OCI-M2 (cell line): ENCODE data around the gene ZNF492.
"Not testable (repeated sequence)": the region's sequence is repeated elsewhere in the genome, so short reads cannot be mapped to it uniquely, and the experiment has no call there.

Experiments
- DNase-seq: peaks from one replicate; lab custom pipeline; 2025; ENCODE audit not compliant: unreplicated experiment; lab: John Stamatoyannopoulos, UW

Gene ZNF492

DNA sequence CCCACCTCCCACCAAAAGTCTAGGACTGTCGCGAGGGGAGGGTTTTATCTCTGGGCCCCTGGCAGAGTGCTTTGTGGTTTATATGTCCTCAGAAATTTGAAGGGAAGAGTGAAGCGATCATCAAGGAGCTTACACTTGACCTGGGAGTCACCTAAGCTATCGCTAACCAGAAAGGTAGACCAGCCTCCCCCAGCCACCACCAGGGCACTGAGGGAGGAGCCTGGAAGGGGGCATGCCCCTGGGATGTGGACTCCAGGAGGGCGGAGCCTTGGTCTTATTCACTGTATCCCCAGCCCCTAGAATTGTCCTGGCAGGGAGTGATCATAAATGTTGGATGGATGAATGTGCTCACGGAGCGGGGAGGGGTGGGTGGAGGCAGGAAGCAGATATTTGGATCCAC, 16.9 kb upstream of the ZNF492 start:
- DNase-seq: not testable (repeated sequence)

DNA sequence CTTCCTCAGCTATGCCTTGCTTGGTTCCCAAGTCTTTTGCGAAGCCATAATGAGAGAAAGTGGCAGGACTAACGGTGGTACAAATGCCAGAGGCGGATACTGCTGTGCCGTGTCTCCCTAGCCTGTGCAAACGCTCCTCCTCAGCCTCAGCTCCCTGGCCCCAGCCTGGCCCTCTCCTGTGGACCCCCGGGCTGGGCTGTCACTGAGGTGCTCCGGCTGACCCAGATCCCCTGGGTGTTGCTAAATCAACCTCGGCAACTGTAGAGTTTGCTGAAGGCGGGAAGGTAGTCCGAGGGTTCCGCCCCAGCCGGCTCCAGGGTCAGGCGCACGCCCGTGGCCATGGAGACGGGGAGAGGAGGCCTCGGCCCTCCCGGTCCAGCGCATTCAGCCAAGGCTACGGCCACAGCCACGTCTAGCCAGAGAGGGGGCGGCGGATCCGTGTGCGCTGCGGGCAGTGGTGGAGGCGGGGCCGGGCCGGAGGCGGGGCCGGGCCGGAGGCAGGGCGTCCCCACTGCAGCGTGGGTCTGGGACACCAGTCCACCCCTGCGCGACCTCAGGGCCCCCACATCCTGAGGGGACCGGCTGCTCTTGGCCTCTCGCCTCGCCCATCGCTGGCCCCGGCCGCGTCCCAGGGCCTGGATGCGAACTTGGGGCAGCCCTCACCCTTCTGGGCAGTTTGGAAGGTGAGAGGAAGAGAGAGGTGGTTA, 16.4 kb upstream of the ZNF492 start:
- DNase-seq: no peak

DNA sequence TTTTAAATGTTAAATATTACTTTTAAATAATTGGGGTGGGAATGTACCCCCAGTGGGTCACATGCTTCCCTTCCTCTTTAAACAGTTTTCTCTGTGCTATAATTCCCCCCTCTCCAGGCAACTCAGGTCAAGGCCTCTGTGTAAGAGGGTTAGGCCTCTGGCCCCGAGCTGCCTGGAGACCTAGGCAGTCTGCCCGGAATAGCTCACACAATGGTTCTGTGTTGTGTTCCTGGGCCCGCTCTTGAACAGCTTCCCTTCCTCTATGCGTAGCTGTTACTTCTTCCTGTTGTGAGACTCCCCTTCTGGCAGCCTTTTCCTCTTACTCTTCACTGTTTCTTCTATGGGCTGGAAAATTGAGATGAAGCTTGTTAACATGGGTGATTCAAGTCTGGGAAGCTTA, 14.8 kb upstream of the ZNF492 start:
- no peak for DNase-seq

DNA sequence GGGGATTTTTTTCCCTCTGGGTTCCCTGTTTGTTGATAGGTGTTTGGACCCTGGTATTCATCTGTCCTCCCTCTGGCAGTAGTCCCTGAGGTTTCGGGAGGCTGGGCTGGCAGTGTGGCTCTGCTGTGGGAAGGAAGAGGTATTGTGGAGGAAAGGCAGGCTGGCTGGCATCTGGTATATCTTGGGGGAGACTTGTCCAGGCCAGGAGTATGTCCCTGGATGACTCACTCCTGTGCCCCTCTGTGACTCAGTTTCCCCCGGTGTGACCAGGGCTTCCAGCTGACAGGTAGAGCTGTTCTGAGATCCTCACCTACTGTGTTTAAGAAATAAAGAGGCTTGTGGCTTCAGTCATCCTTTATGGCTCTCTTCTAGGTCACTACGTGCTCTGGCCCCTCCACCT, 14.2 kb upstream of the ZNF492 start:
- DNase-seq: no peak

DNA sequence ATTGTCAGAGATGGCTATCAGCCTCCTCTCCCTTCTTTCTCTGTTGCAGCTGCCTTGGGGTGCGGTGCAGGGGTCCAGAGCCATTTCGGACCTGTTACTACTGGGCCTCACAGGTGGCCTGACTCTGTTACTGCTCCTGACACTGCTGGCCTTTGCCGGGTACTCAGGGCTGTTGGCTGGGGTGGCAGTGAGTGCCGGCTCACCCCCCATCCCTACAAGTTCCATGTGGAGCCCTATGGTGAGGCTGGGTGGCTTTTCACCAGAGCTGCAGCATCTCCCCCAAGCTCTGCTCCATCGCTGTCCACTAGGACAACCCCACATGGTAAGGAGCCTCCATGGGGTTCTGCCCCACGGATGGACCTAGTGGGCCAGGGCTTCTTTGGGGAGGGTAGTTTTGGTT, 13.7 kb upstream of the ZNF492 start:
- DNase-seq: no peak

DNA sequence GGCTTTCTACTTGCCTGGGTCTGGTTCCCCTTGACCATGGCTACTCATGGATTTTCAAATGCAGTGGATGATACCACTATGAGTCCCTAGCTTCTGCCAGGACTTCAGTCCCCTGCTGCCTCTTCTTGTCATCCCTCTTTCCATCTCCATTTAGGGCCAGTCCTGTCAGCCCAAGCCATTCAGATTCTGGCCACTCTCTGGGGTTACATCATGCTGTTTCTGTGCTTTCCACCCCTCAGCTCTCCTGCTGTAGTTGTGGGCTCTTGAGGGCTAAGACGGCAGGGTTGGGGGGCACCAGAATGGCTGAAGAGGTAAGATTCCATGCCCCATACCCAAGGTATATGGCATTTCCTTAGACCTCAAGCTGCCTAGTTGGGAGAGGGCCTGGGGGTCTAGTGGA, 13.2 kb upstream of the ZNF492 start:
- DNase-seq: no peak

DNA sequence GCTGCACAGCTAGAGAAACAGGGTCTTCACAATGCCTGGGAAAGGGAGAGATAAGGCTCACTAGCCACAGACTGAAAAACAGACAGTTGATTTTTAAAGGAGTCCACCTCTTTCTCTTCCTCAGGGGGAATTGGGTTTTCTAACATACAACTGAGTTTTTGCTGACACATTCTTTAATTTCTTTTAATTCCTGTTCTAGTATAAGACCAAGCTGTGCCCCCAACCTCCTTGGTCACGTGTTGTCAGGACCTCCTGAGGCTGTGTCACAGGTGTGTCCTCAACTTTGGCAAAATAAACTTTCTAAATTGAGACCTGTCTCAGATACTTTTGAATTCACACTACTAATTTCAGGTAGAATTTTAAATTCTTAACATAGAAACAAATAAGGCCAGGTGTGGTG, 12.1 kb upstream of the ZNF492 start:
- no peak for DNase-seq

DNA sequence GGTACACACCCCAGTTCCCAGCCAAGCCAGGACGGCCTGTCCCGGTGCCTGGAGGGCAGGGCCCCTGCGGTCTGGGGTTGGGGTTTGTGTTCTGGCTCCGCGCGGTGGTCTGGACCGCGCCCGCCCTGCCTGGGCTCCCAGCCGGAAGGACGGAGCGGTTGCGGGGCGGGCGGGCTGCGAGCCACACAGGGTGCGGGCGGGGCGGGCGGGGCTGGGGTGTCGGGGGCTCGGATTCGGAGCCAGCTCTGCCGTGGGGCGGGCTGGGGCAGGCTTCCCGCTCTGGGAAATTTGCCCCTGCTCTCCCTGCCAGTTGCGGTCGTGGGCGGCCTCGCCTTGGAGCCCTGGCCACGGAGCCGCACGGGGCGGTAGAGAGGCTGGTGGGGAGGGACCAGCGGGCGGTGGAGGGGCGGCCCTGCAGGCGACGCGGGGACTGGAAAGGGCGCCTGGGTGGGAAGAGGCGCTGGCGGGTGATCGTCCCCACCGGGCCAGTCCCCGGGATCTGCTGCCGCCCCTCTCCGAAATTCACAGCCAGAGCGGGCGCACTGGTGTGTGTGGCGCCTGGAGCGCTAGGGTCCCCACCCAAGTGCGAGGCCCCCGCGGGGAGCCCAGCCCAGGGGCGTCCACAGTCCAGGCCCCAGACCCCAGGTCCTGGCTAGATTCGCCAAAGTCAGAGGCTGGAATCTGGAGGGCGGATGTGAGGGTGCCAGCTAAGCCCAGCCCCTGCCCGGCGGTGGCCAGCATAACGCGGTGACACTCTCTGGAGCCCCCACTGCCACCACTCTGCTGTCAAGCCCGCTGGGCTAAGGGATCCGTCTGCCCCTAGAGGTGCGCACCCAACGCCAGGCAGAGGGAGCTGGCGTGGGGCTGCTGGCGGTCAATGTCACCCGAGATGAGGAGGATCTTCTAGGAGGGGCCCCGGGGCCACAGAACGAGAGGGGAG, 11.0 kb upstream of the ZNF492 start:
- DNase-seq: no peak

DNA sequence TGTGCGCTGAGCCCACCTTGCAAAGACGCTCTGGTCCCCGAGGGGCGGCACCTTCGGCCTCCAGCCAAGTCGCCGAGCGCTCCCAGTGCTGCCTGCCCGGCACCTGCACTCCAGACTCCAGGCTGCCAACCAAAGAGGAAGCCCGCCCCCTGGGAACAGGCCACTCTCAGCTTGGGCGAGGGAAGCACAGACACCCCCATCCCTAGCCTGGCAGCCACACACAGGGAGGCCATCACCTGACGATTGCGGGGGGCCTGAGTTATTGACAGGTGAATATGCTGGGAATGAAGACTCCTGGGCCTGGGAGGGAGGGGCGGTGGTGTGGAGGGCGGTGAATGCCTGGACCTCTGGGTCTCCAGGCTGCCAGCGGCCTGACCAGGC, 10.3 kb upstream of the ZNF492 start:
- DNase-seq: no peak

DNA sequence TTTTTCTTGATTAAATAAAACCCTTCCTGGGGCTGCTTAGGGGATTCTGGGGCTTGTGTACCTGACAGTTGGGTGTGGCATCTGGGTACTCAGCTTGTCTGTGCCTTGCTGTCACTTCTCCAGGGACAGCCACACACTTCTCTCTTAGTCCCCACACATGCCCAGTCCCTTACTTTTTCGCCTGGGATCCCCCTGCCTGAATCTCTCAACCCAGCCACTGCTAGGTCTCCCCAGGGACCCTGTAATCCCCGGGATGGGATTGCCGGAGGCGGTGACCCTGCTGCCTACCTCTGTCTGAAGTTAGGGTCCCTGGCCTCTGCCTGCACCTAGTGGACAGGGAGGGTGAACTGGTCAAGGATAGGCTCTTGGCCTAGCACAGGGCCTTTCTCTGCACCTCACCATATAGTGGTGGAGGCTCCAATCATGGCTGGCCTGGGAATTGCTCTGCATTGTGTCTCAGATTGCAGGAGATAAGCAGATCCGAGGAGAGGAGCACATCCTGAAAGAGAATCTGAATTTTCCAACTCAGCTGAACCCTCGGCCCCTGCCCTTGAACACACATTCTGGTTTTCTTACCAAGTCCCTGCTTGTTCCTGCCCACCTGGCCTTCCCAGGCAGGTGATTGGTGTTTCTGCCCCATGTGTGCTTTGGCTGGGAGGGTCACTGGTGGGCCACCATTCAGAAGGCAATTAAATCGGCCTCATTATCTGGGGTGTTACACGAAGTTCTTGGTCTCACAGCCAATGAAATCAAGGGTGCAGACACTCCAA, 8.7 kb upstream of the ZNF492 start:
- no peak for DNase-seq

DNA sequence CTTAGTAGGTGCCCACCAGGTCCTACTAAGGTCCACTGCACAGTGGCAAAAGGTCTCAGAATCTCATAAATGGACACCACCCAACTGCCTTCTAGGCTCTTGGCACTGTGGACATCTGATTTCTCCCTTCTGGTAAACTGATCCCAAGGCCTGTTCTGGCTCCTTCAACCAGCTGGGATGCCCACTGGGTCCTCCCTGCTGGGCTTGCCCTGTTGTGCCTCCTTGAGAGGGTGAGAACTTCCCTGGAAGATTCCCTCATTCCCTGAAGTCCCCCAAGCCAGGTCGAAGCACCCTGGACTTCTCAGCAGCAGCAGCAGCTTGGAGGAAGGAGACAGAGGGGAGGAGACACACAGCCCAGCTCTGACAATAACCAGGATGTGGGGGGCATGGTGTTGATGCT, 6.6 kb upstream of the ZNF492 start:
- no peak for DNase-seq

DNA sequence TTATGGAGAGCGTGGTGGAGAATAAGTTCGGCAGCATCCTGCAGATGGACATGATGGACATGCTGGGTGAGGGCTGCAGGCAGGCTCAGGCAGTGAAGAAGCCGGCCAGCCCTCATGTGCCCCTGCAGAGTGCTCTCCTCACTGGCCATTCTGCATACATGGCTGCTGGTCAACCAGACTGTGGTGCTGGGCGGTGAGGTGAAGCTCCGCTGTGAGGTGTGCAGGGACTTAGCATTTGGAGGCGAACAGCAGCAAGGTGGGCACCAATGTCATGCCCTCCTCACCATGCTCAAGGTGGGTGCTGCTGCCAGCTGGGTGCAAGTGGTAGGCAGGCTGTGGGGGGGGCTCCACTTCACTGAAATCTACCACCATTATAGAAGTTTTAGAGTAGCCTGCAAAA, 5.7 kb upstream of the ZNF492 start:
- no peak for DNase-seq

DNA sequence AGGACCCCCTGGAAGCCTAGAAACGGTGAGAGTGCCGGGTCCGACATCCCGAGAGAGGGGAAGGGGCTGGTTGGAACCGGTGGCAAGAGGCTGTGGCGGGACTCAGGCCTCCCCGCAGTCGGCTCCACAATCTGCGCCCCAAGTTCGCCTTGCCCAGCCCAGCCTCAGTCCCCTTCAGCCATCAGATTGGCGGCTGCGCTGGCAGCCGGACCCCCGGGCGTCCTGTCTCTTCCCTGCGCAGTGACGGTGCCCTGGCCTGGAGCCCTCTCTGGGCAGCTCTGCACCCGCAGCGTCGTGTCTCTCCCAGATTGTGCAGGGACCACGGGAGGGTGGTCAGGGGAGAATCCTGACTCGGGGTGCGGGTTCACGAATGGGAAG, 315 bp downstream of the ZNF492 start:
- DNase-seq: no peak

DNA sequence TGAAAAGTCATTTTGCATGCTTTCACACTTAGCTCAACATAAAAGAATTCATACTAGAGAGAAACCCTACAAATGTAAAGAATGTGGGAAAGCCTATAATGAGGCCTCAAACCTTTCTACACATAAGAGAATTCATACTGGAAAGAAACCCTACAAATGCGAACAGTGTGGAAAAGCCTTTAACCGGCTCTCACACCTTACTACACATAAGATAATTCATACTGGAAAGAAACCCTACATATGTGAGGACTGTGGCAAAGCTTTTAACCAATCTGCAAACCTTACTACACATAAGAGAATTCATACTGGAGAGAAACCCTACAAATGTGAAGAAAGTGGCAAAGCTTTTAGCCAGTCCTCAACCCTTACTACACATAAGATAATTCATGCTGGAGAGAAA, 51.4 kb downstream of the ZNF492 start:
- not testable (repeated sequence) for DNase-seq

DNA sequence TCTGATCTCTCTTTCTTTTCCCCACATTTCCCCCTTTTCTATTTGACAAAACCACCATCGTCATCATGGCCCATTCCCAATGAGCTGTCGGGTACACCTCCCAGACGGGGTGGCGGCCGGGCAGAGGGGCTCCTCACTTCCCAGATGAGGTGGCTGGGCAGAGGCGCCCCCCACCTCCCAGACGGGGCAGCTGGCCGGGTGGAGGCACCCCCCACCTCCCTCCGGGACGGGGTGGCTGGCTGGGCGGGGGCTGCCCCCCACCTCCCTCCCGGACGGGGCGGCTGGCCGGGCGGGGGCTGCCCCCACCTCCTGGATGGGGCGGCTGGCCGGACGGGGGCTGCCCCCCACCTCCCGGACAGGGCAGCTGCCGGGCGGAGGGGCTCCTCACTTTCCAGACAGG, 68.5 kb downstream of the ZNF492 start:
- DNase-seq: not testable (repeated sequence)

DNA sequence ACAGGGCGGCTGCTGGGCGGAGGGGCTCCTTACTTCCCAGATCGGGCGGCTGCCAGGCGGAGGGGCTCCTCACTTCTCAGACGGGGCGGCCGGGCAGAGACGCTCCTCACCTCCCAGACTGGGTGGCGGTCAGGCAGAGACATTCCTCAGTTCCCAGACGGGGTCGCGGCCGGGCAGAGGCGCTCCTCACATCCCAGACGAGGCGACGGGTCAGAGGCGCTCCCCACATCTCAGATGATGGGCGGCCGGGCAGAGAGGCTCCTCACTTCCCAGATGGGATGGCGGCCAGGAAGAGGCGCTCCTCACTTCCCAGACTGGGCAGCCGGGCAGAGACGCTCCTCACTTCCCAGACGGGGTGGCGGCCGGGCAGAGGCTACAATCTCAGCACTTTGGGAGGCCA, 69.0 kb downstream of the ZNF492 start:
- not testable (repeated sequence) for DNase-seq

DNA sequence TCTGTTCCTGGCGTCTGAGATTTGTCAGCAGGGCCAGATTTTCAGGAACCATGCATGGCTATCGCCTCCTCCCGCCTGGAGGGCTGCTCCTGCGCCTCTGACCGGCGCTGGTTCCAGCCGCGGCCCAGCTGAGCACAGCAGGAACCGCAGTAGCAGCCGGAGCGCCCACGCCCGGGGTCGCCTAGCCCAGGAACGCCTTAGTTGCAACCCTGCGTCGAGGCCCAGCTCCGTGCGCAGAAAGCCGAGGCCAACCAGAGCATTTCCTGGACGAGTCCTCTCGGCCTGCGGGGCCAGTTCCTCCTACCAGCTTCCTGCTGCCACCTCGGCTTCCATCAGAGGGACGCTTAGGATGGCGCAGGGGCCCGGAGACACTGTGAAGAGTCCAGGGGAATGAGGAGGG, 74.9 kb downstream of the ZNF492 start:
- DNase-seq: no peak
